OCI-LY1 (cell line): ENCODE data around the gene C14orf180.

Experiments used
- EZH2 ChIP-seq: fragments of 200-600 bp; sonication (generic), shearing (Covaris generic); IDR thresholded peaks from 2 replicates; pipeline ENCODE4 v1.8.0; 2017; ENCODE audit warnings: borderline replicate concordance, mixed run types, mild to moderate bottlenecking, antibody characterized with exemption, low read length, moderate library complexity, mixed read lengths
- TF ChIP-seq, protein P1 (sequence below): fragments of 200-600 bp; sonication (generic), shearing (Covaris generic); IDR thresholded peaks from 2 replicates; pipeline ENCODE4 v1.5.1; 2017; ENCODE audit warnings: mild to moderate bottlenecking, antibody characterized with exemption, low read length, moderate library complexity, mixed read lengths

DNA sequence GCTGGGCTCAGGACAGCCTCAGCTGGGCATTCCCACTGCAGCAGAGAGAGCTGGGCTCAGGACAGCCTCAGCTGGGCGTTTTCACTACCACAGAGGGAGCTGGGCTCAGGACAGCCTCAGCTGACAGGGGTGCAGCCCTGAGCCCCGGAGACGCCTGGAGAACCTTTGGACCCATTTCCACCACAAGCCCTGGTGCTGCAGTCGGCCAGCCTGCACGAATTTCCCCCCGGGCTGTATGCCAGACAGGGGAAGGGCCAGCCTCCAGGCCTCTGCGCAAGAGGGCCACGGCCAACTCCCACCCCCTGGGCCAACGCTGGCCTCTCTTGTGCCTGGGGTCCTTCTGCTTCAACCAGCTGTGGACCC lies 2.6 kb upstream of the C14orf180 start:
- TF ChIP-seq, protein P1, sequence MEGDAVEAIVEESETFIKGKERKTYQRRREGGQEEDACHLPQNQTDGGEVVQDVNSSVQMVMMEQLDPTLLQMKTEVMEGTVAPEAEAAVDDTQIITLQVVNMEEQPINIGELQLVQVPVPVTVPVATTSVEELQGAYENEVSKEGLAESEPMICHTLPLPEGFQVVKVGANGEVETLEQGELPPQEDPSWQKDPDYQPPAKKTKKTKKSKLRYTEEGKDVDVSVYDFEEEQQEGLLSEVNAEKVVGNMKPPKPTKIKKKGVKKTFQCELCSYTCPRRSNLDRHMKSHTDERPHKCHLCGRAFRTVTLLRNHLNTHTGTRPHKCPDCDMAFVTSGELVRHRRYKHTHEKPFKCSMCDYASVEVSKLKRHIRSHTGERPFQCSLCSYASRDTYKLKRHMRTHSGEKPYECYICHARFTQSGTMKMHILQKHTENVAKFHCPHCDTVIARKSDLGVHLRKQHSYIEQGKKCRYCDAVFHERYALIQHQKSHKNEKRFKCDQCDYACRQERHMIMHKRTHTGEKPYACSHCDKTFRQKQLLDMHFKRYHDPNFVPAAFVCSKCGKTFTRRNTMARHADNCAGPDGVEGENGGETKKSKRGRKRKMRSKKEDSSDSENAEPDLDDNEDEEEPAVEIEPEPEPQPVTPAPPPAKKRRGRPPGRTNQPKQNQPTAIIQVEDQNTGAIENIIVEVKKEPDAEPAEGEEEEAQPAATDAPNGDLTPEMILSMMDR = no peak
- no peak for TF ChIP-seq EZH2
